Loucy (cell line): Measurements from ENCODE around the gene PDZD8.
"Not testable (repeated sequence)": the region's sequence is repeated elsewhere in the genome, so short reads cannot be mapped to it uniquely, and the experiment has no call there.

Experiments
- H2AFZ ChIP-seq: fragments of 200-600 bp; sonication (generic); 2 replicates; pipeline ENCODE4 v1.6.0; 2016; ENCODE audit warnings: antibody characterized with exemption, mild to moderate bottlenecking, low read length, moderate library complexity
- H3F3A ChIP-seq: fragments of 200-600 bp; 2 replicates; pipeline ENCODE4 v1.6.0; 2016; ENCODE audit warnings: antibody characterized with exemption, low read depth, mild to moderate bottlenecking
- H3K27me3 ChIP-seq: fragments of 200-600 bp; sonication (generic); 2 replicates; pipeline ENCODE4 v1.6.1; 2014; ENCODE audit warnings: low read length, mild to moderate bottlenecking; ENCODE audit not compliant: insufficient read depth, poor library complexity, severe bottlenecking
- H3K36me3 ChIP-seq: fragments of 200-600 bp; sonication (generic); 2 replicates; pipeline ENCODE4 v1.6.1; 2016; ENCODE audit warnings: low read length; ENCODE audit not compliant: insufficient read depth
- H3K4me1 ChIP-seq: fragments of 200-600 bp; sonication (generic); 2 replicates; pipeline ENCODE4 v1.5.1; 2014; ENCODE audit warnings: low read length, mild to moderate bottlenecking; ENCODE audit not compliant: insufficient read depth, poor library complexity, severe bottlenecking
- H3K4me2 ChIP-seq: fragments of 200-600 bp; sonication (generic); 2 replicates; pipeline ENCODE4 v1.6.0; 2014; ENCODE audit warnings: antibody characterized with exemption, low read length, low read depth, mild to moderate bottlenecking; ENCODE audit not compliant: poor library complexity, severe bottlenecking
- H3K4me3 ChIP-seq: fragments of 200-600 bp; sonication (generic); 2 replicates; pipeline ENCODE4 v1.5.1; 2014; ENCODE audit warnings: low read length, mild to moderate bottlenecking, mixed read lengths; ENCODE audit not compliant: poor library complexity, severe bottlenecking
- H3K79me2 ChIP-seq: fragments of 200-600 bp; sonication (generic); 2 replicates; pipeline ENCODE4 v1.6.1; 2014; ENCODE audit warnings: low read length; ENCODE audit not compliant: insufficient read depth
- H3K9ac ChIP-seq: fragments of 200-600 bp; sonication (generic); 2 replicates; pipeline ENCODE4 v1.6.0; 2014; ENCODE audit warnings: mild to moderate bottlenecking, low read depth, low read length, moderate library complexity; ENCODE audit not compliant: poor library complexity, severe bottlenecking
- H3K9me2 ChIP-seq: fragments of 200-600 bp; sonication (generic); replicated peaks from 2 replicates; pipeline ENCODE4 v1.6.1; 2016; ENCODE audit warnings: low read depth, low read length, mixed read lengths
- H3K9me3 ChIP-seq: fragments of 200-600 bp; sonication (generic); 2 replicates; pipeline ENCODE4 v1.6.1; 2014; ENCODE audit warnings: mild to moderate bottlenecking, antibody characterized with exemption, low read length, low read depth; ENCODE audit not compliant: insufficient read depth
- H4K20me1 ChIP-seq: fragments of 200-600 bp; sonication (generic); 2 replicates; pipeline ENCODE4 v1.6.0; 2014; ENCODE audit warnings: antibody characterized with exemption, low read length, mild to moderate bottlenecking; ENCODE audit not compliant: insufficient read depth, poor library complexity, severe bottlenecking
- EZH2phosphoT487 ChIP-seq: fragments of 200-600 bp; IDR thresholded peaks from 2 replicates; pipeline ENCODE4 v1.6.1; 2018; ENCODE audit warnings: antibody characterized with exemption, mild to moderate bottlenecking, moderate library complexity, borderline replicate concordance
- TF ChIP-seq, protein P1 (sequence below): fragments of 200-600 bp; sonication (generic); conservative IDR thresholded peaks from 2 replicates; pipeline ENCODE4 v1.5.1; 2014; ENCODE audit warnings: mild to moderate bottlenecking, antibody characterized with exemption, low read length

The PDZD8 gene

GRCh38 chr10:117239051-117239450, 136.2 kb downstream of the PDZD8 start:
- no peaks in the 10 kb centered on the region for H3F3A ChIP-seq
- no peaks in the 10 kb centered on the region for H3K9me2 ChIP-seq
- no peak overlapping the region for H3K9ac ChIP-seq
- H3K4me1 ChIP-seq, result peaks cover 13% of the 10 kb centered on the region
- no peaks in the 10 kb centered on the region for H3K36me3 ChIP-seq
- no peaks in the 10 kb centered on the region for H4K20me1 ChIP-seq
- no peaks in the 10 kb centered on the region for H3K79me2 ChIP-seq
- peak overlapping the region; percentile 22 for H3K4me2 ChIP-seq
- no peaks in the 10 kb centered on the region for H3K9me3 ChIP-seq
- TF ChIP-seq, protein P1, sequence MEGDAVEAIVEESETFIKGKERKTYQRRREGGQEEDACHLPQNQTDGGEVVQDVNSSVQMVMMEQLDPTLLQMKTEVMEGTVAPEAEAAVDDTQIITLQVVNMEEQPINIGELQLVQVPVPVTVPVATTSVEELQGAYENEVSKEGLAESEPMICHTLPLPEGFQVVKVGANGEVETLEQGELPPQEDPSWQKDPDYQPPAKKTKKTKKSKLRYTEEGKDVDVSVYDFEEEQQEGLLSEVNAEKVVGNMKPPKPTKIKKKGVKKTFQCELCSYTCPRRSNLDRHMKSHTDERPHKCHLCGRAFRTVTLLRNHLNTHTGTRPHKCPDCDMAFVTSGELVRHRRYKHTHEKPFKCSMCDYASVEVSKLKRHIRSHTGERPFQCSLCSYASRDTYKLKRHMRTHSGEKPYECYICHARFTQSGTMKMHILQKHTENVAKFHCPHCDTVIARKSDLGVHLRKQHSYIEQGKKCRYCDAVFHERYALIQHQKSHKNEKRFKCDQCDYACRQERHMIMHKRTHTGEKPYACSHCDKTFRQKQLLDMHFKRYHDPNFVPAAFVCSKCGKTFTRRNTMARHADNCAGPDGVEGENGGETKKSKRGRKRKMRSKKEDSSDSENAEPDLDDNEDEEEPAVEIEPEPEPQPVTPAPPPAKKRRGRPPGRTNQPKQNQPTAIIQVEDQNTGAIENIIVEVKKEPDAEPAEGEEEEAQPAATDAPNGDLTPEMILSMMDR, result no peak
- TF ChIP-seq EZH2phosphoT487, result no peak
- no peaks in the 10 kb centered on the region for H3K27me3 ChIP-seq
- H3K4me3 ChIP-seq, result no peak overlapping the region
- H2AFZ ChIP-seq, result no peak overlapping the region

GRCh38 chr10:117237401-117237991, 137.7 kb downstream of the PDZD8 start:
- Histone ChIP-seq H3K36me3 (no peaks in the 10 kb centered on the region), H3K9me3 (no peaks in the 10 kb centered on the region), H3K9ac (no peak overlapping the region), H3K9me2 (no peaks in the 10 kb centered on the region), H3K4me2 (no peak overlapping the region), H2AFZ (no peak overlapping the region), H3K4me1 (peaks cover 13% of the 10 kb centered on the region), H4K20me1 (no peaks in the 10 kb centered on the region), H3K27me3 (no peaks in the 10 kb centered on the region), H3F3A (no peaks in the 10 kb centered on the region), H3K79me2 (no peaks in the 10 kb centered on the region), H3K4me3 (no peak overlapping the region)
- TF ChIP-seq, protein P1, result no peak
- no peak for TF ChIP-seq EZH2phosphoT487

- not testable (repeated sequence) for H3K9me2 ChIP-seq, H3K4me3 ChIP-seq, H3K79me2 ChIP-seq, H3K9me3 ChIP-seq, H3K9ac ChIP-seq, H3K27me3 ChIP-seq, H4K20me1 ChIP-seq, H3K4me1 ChIP-seq, H3K4me2 ChIP-seq, H3K36me3 ChIP-seq, H3F3A ChIP-seq, H2AFZ ChIP-seq
Measured at GRCh38 chr10:117230107-117230506, 145.1 kb downstream of the PDZD8 start.

GRCh38 chr10:117228210-117228609, 147.0 kb downstream of the PDZD8 start:
- no peaks in the 10 kb centered on the region for H4K20me1 ChIP-seq
- no peaks in the 10 kb centered on the region for H3K9me3 ChIP-seq
- TF ChIP-seq, protein P1, result no peak
- TF ChIP-seq EZH2phosphoT487, result no peak
- H3F3A ChIP-seq, result no peaks in the 10 kb centered on the region
- H2AFZ ChIP-seq, result no peak overlapping the region
- no peaks in the 10 kb centered on the region for H3K9me2 ChIP-seq
- no peak overlapping the region for H3K4me3 ChIP-seq
- no peak overlapping the region for H3K9ac ChIP-seq
- no peak overlapping the region for H3K4me2 ChIP-seq
- no peaks in the 10 kb centered on the region for H3K36me3 ChIP-seq
- no peaks in the 10 kb centered on the region for H3K79me2 ChIP-seq
- H3K4me1 ChIP-seq, result no peaks in the 10 kb centered on the region
- no peaks in the 10 kb centered on the region for H3K27me3 ChIP-seq
